ENCODE data around the gene ANK2. TPM values are rescaled to one million over a fixed set of nuclear protein-coding genes. Genes with fewer than 3 reads are reported as not detected.

The ANK2 gene
- total RNA-seq, 1 donor from 2014 or later = 121 TPM

DNA sequence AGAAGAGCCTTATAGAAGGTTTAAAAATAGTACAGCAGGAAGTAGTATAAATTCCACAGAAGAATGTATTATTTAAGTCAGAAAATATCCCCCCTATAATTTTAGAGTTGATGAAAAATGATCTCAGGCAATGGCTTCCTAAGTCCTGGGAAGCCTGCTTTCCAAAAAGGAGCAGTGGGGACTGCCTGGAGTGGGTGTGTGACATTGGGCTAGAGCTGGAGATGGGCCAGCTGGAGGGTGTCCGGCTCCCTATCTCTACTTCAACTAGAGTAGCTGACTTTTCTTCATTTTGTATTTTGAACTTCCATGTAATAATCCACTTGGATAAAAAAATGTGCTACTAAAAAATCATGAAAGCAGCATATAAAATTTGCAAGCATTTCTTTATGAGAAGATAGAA is 253.9 kb downstream of the ANK2 start:
- Mint-ChIP-seq H3K27me3 (ENCODE audit: insufficient read depth, low read depth) (peaks cover 3% of the 10 kb centered on the region), H3K36me3 (no peaks in the 10 kb centered on the region), H3K4me3 (no peak overlapping the region), H3K4me1 (no peaks in the 10 kb centered on the region), H3K27ac (no peak overlapping the region), H3K9me3 (no peaks in the 10 kb centered on the region)
- H3K27me3 ChIP-seq = no peaks in the 10 kb centered on the region
- no peak overlapping the region for H2AFZ ChIP-seq (replicated peaks)
- H3K4me2 ChIP-seq = no peak overlapping the region
- no peak overlapping the region for H3K27ac ChIP-seq
- no peak for DNase-seq (ENCODE audit: low spot score)
- TF ChIP-seq, protein P1, sequence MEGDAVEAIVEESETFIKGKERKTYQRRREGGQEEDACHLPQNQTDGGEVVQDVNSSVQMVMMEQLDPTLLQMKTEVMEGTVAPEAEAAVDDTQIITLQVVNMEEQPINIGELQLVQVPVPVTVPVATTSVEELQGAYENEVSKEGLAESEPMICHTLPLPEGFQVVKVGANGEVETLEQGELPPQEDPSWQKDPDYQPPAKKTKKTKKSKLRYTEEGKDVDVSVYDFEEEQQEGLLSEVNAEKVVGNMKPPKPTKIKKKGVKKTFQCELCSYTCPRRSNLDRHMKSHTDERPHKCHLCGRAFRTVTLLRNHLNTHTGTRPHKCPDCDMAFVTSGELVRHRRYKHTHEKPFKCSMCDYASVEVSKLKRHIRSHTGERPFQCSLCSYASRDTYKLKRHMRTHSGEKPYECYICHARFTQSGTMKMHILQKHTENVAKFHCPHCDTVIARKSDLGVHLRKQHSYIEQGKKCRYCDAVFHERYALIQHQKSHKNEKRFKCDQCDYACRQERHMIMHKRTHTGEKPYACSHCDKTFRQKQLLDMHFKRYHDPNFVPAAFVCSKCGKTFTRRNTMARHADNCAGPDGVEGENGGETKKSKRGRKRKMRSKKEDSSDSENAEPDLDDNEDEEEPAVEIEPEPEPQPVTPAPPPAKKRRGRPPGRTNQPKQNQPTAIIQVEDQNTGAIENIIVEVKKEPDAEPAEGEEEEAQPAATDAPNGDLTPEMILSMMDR (IDR thresholded peaks at IDR 0.05) = no peak
- H3K9ac ChIP-seq = no peak overlapping the region
- peaks cover 21% of the 10 kb centered on the region for H3K36me3 ChIP-seq
- H3F3A ChIP-seq (ENCODE audit: low read depth) = peaks cover 2% of the 10 kb centered on the region
- H3K79me2 ChIP-seq (ENCODE audit: low read depth) = no peaks in the 10 kb centered on the region
- no peak overlapping the region for H3K4me3 ChIP-seq
- no peaks in the 10 kb centered on the region for H4K20me1 ChIP-seq (ENCODE audit: low read depth)
- H3K9me3 ChIP-seq (ENCODE audit: low read depth) = no peaks in the 10 kb centered on the region
- H3K4me1 ChIP-seq = no peaks in the 10 kb centered on the region

DNA sequence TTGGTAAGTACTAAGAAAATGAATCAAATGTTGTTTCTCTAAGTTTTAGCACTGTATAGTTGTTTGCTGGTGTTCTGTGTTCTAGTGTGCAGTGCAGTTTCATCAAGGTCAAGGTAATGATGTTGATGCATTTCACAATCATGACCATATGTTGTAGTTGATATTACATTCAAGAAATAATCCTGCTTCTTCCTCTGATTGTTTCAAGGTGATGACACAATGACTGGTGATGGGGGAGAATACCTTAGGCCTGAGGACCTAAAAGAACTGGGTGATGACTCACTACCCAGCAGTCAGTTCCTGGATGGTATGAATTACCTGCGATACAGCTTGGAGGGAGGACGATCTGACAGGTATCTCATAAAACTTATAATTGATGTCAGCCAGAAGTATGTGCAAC is 261.6 kb downstream of the ANK2 start:
- Mint-ChIP-seq H3K27ac (no peak overlapping the region), H3K9me3 (no peaks in the 10 kb centered on the region), H3K4me3 (no peak overlapping the region), H3K4me1 (peaks cover 4% of the 10 kb centered on the region), H3K27me3 (ENCODE audit: insufficient read depth, low read depth) (no peaks in the 10 kb centered on the region), H3K36me3 (no peaks in the 10 kb centered on the region)
- H3K27ac ChIP-seq = no peak overlapping the region
- no peaks in the 10 kb centered on the region for H3K9me3 ChIP-seq (ENCODE audit: low read depth)
- peaks cover 18% of the 10 kb centered on the region for H3K36me3 ChIP-seq
- H3K4me1 ChIP-seq = no peaks in the 10 kb centered on the region
- H3K9ac ChIP-seq = no peak overlapping the region
- H4K20me1 ChIP-seq (ENCODE audit: low read depth) = no peaks in the 10 kb centered on the region
- no peaks in the 10 kb centered on the region for H3K79me2 ChIP-seq (ENCODE audit: low read depth)
- no peak overlapping the region for H3K4me3 ChIP-seq
- TF ChIP-seq, protein P1 (IDR thresholded peaks at IDR 0.05) = no peak
- no peak for TF ChIP-seq EZH2 (IDR thresholded peaks at IDR 0.05)
- no peak for TF ChIP-seq EZH2phosphoT487 (IDR thresholded peaks at IDR 0.05)
- no peak overlapping the region for H3K4me2 ChIP-seq
- DNase-seq (ENCODE audit: low spot score) = no peak
- no peaks in the 10 kb centered on the region for H3K27me3 ChIP-seq
- H2AFZ ChIP-seq (replicated peaks) = no peak overlapping the region
- H3F3A ChIP-seq (ENCODE audit: low read depth) = peaks cover 4% of the 10 kb centered on the region

DNA sequence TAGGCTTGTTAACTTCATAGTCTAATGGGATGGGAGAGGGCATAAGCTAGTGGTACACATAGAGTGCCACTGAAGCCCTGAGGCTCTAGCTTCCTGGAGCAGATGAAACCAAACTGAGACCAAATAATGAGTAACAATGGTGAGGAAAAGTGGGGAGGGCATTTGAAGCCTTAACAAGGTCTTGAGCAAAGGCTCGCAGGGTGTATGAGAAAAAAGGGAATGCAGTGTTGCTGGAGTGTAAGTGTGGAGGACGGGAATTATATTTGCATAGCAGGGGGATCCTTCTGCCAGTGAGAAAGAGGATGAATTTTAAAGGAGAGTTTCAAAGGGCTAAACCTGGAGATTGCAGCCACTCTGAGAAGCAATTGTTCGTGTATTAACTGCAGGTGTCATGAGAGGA is 263.1 kb downstream of the ANK2 start:
- no peak for DNase-seq (ENCODE audit: low spot score)
- Histone ChIP-seq H3K4me3 (no peak overlapping the region), H3K36me3 (peaks cover 18% of the 10 kb centered on the region), H3F3A (ENCODE audit: low read depth) (peaks cover 8% of the 10 kb centered on the region), H4K20me1 (ENCODE audit: low read depth) (no peaks in the 10 kb centered on the region), H2AFZ (replicated peaks) (no peak overlapping the region), H3K9me3 (ENCODE audit: low read depth) (no peaks in the 10 kb centered on the region), H3K4me2 (no peak overlapping the region), H3K79me2 (ENCODE audit: low read depth) (no peaks in the 10 kb centered on the region), H3K27me3 (no peaks in the 10 kb centered on the region), H3K4me1 (no peaks in the 10 kb centered on the region), H3K27ac (no peak overlapping the region), H3K9ac (no peak overlapping the region)
- peaks cover 4% of the 10 kb centered on the region for H3K4me1 Mint-ChIP-seq
- no peak overlapping the region for H3K27ac Mint-ChIP-seq
- no peak overlapping the region for H3K4me3 Mint-ChIP-seq
- H3K9me3 Mint-ChIP-seq = no peaks in the 10 kb centered on the region
- H3K27me3 Mint-ChIP-seq (ENCODE audit: insufficient read depth, low read depth) = no peaks in the 10 kb centered on the region
- no peaks in the 10 kb centered on the region for H3K36me3 Mint-ChIP-seq
- no peak for TF ChIP-seq EZH2phosphoT487 (IDR thresholded peaks at IDR 0.05)
- TF ChIP-seq EZH2 (IDR thresholded peaks at IDR 0.05) = no peak
- TF ChIP-seq, protein P1 (IDR thresholded peaks at IDR 0.05) = no peak

DNA sequence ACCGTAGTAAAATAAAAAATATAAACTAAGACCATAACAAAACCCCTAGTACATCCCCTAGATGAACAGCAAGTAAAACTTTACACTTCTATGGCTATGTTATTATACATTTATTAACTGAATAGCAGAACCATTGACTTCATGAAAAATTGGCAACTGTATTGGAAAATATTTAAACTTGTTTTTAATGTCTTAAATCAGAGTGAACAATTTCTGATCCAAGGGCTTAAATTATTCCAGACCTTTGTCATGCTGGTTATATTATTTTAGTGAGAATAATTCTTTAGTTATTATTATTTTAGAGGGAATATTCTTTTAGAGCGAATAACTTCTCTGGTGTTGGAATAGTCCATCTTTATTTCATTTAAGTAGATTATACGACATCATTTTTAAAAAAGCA is 265.0 kb downstream of the ANK2 start:
- TF ChIP-seq EZH2phosphoT487 (IDR thresholded peaks at IDR 0.05) = no peak
- no peak for TF ChIP-seq EZH2 (IDR thresholded peaks at IDR 0.05)
- TF ChIP-seq, protein P1 (IDR thresholded peaks at IDR 0.05) = no peak
- H3K4me1 Mint-ChIP-seq = peaks cover 4% of the 10 kb centered on the region

More for the DNA sequence above, 265.0 kb downstream of the ANK2 start:
- no peaks in the 10 kb centered on the region for H3K79me2 ChIP-seq (ENCODE audit: low read depth)
- no peaks in the 10 kb centered on the region for H3K4me1 ChIP-seq
- no peaks in the 10 kb centered on the region for H3K9me3 ChIP-seq (ENCODE audit: low read depth)
- Mint-ChIP-seq H3K36me3 (no peaks in the 10 kb centered on the region), H3K27me3 (ENCODE audit: insufficient read depth, low read depth) (no peaks in the 10 kb centered on the region), H3K4me3 (no peak overlapping the region), H3K9me3 (no peaks in the 10 kb centered on the region), H3K27ac (no peak overlapping the region)
- peaks cover 30% of the 10 kb centered on the region for H3K36me3 ChIP-seq
- peaks cover 8% of the 10 kb centered on the region for H3F3A ChIP-seq (ENCODE audit: low read depth)
- H3K4me3 ChIP-seq = no peak overlapping the region
- DNase-seq (ENCODE audit: low spot score) = no peak
- no peak overlapping the region for H2AFZ ChIP-seq (replicated peaks)
- H3K9ac ChIP-seq = no peak overlapping the region
- H3K4me2 ChIP-seq = no peak overlapping the region
- no peak overlapping the region for H3K27ac ChIP-seq
- no peaks in the 10 kb centered on the region for H3K27me3 ChIP-seq
- no peaks in the 10 kb centered on the region for H4K20me1 ChIP-seq (ENCODE audit: low read depth)
